Anterior cingulate cortex (tissue), 58 donors: ENCODE data around the gene SLC31A1.
"Not testable (repeated sequence)": the region's sequence is repeated elsewhere in the genome, so short reads cannot be mapped to it uniquely, and the experiment has no call there.

Experiments
- DNase-seq, 58 donors: peaks; one replicate each; lab custom pipeline; 2025; lab: John Stamatoyannopoulos, UW

SLC31A1 gene

GRCh38 chr9:113258282-113258681 lies 36.9 kb downstream of the SLC31A1 start:
- no peak for DNase-seq

GRCh38 chr9:113261917-113262671 lies 40.8 kb downstream of the SLC31A1 start:
- DNase-seq: no peak

- DNase-seq: no peak
Observed at GRCh38 chr9:113266174-113266573, 44.8 kb downstream of the SLC31A1 start.

- DNase-seq: no peak
Observed at GRCh38 chr9:113267911-113268566, 46.7 kb downstream of the SLC31A1 start.

- no peak for DNase-seq
Observed at GRCh38 chr9:113269355-113269754, 48.0 kb downstream of the SLC31A1 start.

- no peak for DNase-seq
Observed at GRCh38 chr9:113269871-113270270, 48.5 kb downstream of the SLC31A1 start.

GRCh38 chr9:113274474-113275156 lies 53.3 kb downstream of the SLC31A1 start:
- peak in 5 of 58 donors; percentile 4 to 73 (median 51) for DNase-seq

GRCh38 chr9:113275157-113276131 lies 54.1 kb downstream of the SLC31A1 start, which contains the start of the genes CDC26 and PRPF4:
TSS of gene CDC26 (minus strand) at chr9:113275572. CDS start at chr9:113272507, 3,065 bp downstream.
TSS of gene PRPF4 (plus strand) at chr9:113275658. CDS start at chr9:113275744, 86 bp downstream.
- peak; percentile 87 to 99 (median 96) for DNase-seq

GRCh38 chr9:113278840-113279239 lies 57.5 kb downstream of the SLC31A1 start:
- DNase-seq: no peak

GRCh38 chr9:113281356-113281755 lies 60.0 kb downstream of the SLC31A1 start:
- DNase-seq: no peak

GRCh38 chr9:113289091-113289490 lies 67.7 kb downstream of the SLC31A1 start:
- DNase-seq: no peak

- DNase-seq: no peak
Observed at GRCh38 chr9:113290052-113290607, 68.8 kb downstream of the SLC31A1 start.

GRCh38 chr9:113293285-113293878 lies 72.0 kb downstream of the SLC31A1 start:
- no peak for DNase-seq

GRCh38 chr9:113296247-113296646 lies 74.9 kb downstream of the SLC31A1 start:
- not testable (repeated sequence) for DNase-seq

- no peak for DNase-seq
Observed at GRCh38 chr9:113296796-113297558, 75.6 kb downstream of the SLC31A1 start.

- DNase-seq: no peak
Observed at GRCh38 chr9:113298311-113298710, 77.0 kb downstream of the SLC31A1 start.

GRCh38 chr9:113298924-113299770 lies 77.8 kb downstream of the SLC31A1 start:
- no peak for DNase-seq
